Heart left ventricle (tissue), 13 donors: ENCODE measurements around the gene PCBP4.

Experiments
- POLR2A ChIP-seq, 2 donors: fragments of 450-650 bp; IDR thresholded peaks; one replicate each; pipeline ENCODE4 v1.6.1; 2017; ENCODE audit warnings: antibody characterized with exemption in 2 of 2, mild to moderate bottlenecking in 2 of 2, moderate library complexity in 2 of 2
- TF ChIP-seq, protein P1 (sequence below), 12 donors: fragments of 200-600 bp; sonication (generic) in 4 of 12; IDR thresholded peaks; one replicate each; pipeline versions ENCODE4 v1.5.0 to v1.8.0; 2018 to 2022; ENCODE audit warnings: antibody characterized with exemption in 12 of 12, mild to moderate bottlenecking in 5 of 12
- donor health status: ischemic (EF 13 %, LVEDD 7.1; RV severe dilation, severe dysfunction).
- donor health status: DM: no; HTN: yes; CAD: no.
- donor health status: DM: no; HTN: no; CAD: no.
- donor health status: ischemic (EF 25% LVEDD 6.9; RV normal size, moderate dysfunction).
- donor health status: ischemic (EF 25% LVEDD 5.7; RV mildly dilated, moderate dysfunction).
- donor health status: ischemic (EF 35%, LVEDD 5.7; RV mildly dilated, moderate dysfunction).
- donor health status: nonischemic (EF 11% LVEDD 7.7; RV severe dilation, severe dysfunction).
- donor health status: DM: yes; HTN: yes; CAD: no.
- donor health status: PGD.
- donor health status: ischemic (EF 29% LVEDD 5.4; RV normal size, mild dysfunction).
- donor health status: nonischemic (EF 23%, LVEDD 6.1; RV moderate dilation, normal function).

- TF ChIP-seq, protein P1, sequence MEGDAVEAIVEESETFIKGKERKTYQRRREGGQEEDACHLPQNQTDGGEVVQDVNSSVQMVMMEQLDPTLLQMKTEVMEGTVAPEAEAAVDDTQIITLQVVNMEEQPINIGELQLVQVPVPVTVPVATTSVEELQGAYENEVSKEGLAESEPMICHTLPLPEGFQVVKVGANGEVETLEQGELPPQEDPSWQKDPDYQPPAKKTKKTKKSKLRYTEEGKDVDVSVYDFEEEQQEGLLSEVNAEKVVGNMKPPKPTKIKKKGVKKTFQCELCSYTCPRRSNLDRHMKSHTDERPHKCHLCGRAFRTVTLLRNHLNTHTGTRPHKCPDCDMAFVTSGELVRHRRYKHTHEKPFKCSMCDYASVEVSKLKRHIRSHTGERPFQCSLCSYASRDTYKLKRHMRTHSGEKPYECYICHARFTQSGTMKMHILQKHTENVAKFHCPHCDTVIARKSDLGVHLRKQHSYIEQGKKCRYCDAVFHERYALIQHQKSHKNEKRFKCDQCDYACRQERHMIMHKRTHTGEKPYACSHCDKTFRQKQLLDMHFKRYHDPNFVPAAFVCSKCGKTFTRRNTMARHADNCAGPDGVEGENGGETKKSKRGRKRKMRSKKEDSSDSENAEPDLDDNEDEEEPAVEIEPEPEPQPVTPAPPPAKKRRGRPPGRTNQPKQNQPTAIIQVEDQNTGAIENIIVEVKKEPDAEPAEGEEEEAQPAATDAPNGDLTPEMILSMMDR (IDR thresholded peaks at IDR 0.05) = peak in 4 of 12 donors; percentile 8 to 32 (median 18)
- no peak for TF ChIP-seq POLR2A (IDR thresholded peaks at IDR 0.05)
Observed at GRCh38 chr3:51975852-51976549, 8.7 kb upstream of the PCBP4 start.
